PC-9 (cell line): ENCODE measurements around the gene C9.

Experiments used
- CTCF ChIP-seq: fragments of 200-600 bp; sonication (generic); conservative IDR thresholded peaks from 2 replicates; pipeline ENCODE4 v1.6.1; 2017; ENCODE audit warnings: mixed run types, antibody characterized with exemption, mild to moderate bottlenecking, moderate library complexity
- EZH2 ChIP-seq: fragments of 200-600 bp; sonication (generic); IDR thresholded peaks from 2 replicates; pipeline ENCODE4 v1.8.0; 2017; ENCODE audit warnings: antibody characterized with exemption, low read depth

DNA sequence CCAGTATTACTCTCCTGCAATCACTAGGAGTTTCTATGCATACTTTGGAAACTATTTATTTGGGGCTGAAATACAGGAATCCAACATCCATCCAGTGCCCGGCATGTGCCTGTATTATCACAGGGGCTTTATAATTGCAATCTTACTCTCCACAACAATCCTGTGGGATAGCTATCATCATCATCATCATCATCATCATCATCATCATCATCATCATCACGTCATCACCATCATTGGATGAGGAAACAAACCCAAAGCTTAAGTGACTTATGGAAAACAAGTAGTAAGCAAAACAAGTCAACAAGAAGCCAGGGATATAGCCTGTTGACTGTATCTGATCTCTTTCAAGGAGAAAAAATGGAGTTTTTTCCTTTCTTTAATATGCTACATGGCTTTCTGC lies 97.1 kb downstream of the C9 start:
- TF ChIP-seq CTCF: no peak
- no peak for TF ChIP-seq EZH2
